Cardiac muscle cell (in vitro differentiated cells and primary cell): ENCODE measurements around the gene LRRC2. TPM values are rescaled to one million over a fixed set of nuclear protein-coding genes. Genes with fewer than 3 reads are reported as not detected.

Experiments
- DNase-seq, 2 donors: peaks; one replicate each; pipeline versions ENCODE4 v3.0.0 to v3.0.0-alpha.2; 2010 to 2017; ENCODE audit warnings: low read depth in 1 of 2, low spot score in 1 of 2
- H3K27ac ChIP-seq: fragments of 200-600 bp; sonication (generic); 2 replicates; pipeline ENCODE4 v1.5.1; 2016
- H3K27me3 ChIP-seq: fragments of 200-600 bp; sonication (generic); 2 replicates; pipeline ENCODE4 v1.6.0; 2016; ENCODE audit warnings: control low read depth
- H3K36me3 ChIP-seq: fragments of 200-600 bp; sonication (generic); 2 replicates; pipeline ENCODE4 v1.5.1; 2016; ENCODE audit warnings: control low read depth
- H3K4me1 ChIP-seq: fragments of 200-600 bp; sonication (generic); 2 replicates; pipeline ENCODE4 v1.8.1; 2017; ENCODE audit warnings: low read depth, mild to moderate bottlenecking, mixed run types
- H3K4me3 ChIP-seq: fragments of 200-600 bp; sonication (generic); 2 replicates; pipeline ENCODE4 v1.5.1; 2016; ENCODE audit warnings: mild to moderate bottlenecking
- H3K9me3 ChIP-seq: fragments of 200-600 bp; sonication (generic); 2 replicates; pipeline ENCODE4 v1.5.1; 2017; ENCODE audit warnings: low read depth, mild to moderate bottlenecking, control low read depth
- polyA plus RNA-seq: library from polyadenylated mRNA; unstranded; fragments of >200 nt; fragmentation: Nextera tagmentation; extraction: Ambion mirVana; gene quantifications from 2 replicates; pipeline ENCODE4 v1.2.1, GENCODE V29; 2016
- total RNA-seq: library from RNA; depleted of rRNA; stranded (reverse); fragments of >200 nt; gene quantifications from 2 replicates; pipeline ENCODE4 v1.2.3, GENCODE V29; 2016
- TF ChIP-seq, protein P1 (sequence below): IDR thresholded peaks from 2 replicates; pipeline ENCODE4 v1.5.1; 2012; ENCODE audit warnings: low read depth, mild to moderate bottlenecking, low read length

The LRRC2 gene
- total and polyA plus RNA-seq, 2 experiments from 2014 or later, result 0.77 to 1.6 TPM

DNA sequence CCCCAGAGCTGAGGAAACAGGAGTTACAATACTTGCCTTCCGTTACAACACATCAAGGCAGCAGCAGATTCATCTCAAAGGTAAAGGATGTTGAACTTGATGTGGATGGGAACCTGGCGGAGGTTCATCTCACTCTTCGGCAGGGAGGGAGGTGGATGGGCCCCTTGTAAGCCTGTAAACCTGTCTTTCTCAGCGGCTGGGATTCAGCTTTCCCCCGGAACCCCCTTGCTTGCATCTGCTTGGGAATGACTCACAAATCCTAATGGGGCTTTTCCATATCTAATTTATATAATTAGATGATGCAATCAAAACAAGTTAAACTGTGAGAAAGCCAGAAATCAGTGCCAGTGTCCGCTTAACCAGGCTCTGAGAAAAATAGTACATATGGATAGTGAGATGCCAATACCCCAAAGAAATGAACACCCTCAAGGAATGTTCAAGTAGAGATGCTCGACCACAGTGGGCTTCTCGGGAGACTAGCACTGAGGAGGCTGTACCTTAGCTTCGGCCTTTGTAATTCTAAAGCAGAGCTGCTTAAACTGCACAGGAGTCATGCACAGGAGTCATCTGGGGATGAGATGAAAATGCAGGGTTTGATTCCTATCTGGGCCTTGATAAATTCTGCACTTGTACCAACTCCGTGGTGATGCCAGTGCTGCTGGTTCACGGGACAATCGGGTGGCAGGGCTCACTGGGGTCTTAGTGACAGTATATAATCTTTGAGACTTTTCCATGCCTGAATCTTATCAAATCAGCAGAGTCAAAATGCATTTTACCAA, 44.0 kb upstream of the LRRC2 start:
- no peaks in the 10 kb centered on the region for H3K9me3 ChIP-seq
- no peak for DNase-seq
- no peaks in the 10 kb centered on the region for H3K4me1 ChIP-seq
- no peaks in the 10 kb centered on the region for H3K36me3 ChIP-seq
- H3K27ac ChIP-seq, result no peak overlapping the region
- H3K4me3 ChIP-seq, result no peak overlapping the region
- no peaks in the 10 kb centered on the region for H3K27me3 ChIP-seq
- TF ChIP-seq, protein P1, sequence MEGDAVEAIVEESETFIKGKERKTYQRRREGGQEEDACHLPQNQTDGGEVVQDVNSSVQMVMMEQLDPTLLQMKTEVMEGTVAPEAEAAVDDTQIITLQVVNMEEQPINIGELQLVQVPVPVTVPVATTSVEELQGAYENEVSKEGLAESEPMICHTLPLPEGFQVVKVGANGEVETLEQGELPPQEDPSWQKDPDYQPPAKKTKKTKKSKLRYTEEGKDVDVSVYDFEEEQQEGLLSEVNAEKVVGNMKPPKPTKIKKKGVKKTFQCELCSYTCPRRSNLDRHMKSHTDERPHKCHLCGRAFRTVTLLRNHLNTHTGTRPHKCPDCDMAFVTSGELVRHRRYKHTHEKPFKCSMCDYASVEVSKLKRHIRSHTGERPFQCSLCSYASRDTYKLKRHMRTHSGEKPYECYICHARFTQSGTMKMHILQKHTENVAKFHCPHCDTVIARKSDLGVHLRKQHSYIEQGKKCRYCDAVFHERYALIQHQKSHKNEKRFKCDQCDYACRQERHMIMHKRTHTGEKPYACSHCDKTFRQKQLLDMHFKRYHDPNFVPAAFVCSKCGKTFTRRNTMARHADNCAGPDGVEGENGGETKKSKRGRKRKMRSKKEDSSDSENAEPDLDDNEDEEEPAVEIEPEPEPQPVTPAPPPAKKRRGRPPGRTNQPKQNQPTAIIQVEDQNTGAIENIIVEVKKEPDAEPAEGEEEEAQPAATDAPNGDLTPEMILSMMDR, result no peak

DNA sequence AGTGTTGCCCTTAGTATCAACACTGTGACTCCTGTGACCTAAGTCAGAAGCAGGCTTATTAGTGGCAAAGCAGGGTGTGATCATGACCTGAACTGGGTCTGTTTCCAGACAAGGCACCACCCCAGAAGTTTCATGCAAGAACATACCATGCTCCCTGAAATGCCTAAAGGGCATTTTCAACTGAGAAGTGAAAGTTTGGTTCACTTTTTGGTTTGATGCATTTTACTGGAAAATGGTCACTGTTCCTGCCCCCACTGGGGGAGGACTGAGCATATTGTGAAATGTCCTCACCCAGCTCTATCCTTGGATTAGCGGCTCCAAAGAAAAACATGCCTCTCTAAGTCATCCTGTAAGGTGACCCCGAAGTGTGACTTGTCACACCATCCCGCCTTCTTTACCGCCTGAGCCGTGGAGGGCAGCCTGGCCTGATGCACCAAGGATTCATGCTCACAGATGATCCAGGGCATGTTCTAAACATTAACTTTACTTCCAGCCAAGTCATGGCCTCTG, 43.2 kb upstream of the LRRC2 start:
- no peak for DNase-seq
- Histone ChIP-seq H3K27me3 (no peaks in the 10 kb centered on the region), H3K9me3 (no peaks in the 10 kb centered on the region), H3K4me3 (no peak overlapping the region), H3K4me1 (no peaks in the 10 kb centered on the region), H3K36me3 (no peaks in the 10 kb centered on the region), H3K27ac (no peak overlapping the region)
- TF ChIP-seq, protein P1, result no peak

DNA sequence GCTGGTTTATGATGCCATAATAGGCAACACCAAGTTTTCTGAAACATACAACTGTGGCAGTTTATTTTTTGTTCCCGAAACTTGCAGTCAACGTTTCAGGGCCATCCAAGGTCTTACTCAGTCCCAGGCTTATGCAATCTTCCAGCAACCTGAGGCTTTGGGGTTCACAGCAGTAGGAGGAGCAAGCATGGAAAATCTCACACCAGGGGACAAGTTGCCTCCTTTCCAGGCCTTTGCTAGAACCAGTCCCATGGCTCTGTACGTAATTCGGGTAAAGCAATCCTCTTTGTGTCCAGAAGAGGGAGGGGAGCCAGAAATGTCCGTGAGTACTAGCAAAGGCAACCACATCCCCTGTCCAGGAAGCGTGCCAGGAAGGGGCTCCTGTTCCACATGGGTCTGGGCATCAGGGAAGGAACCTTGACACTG, 41.5 kb upstream of the LRRC2 start:
- no peaks in the 10 kb centered on the region for H3K9me3 ChIP-seq
- H3K27me3 ChIP-seq, result no peaks in the 10 kb centered on the region
- no peaks in the 10 kb centered on the region for H3K36me3 ChIP-seq
- peak in 1 of 2 donors; percentile 22 for DNase-seq
- H3K4me1 ChIP-seq, result peaks cover 6% of the 10 kb centered on the region
- TF ChIP-seq, protein P1, result peak; percentile 16
- no peak overlapping the region for H3K4me3 ChIP-seq
- no peak overlapping the region for H3K27ac ChIP-seq

DNA sequence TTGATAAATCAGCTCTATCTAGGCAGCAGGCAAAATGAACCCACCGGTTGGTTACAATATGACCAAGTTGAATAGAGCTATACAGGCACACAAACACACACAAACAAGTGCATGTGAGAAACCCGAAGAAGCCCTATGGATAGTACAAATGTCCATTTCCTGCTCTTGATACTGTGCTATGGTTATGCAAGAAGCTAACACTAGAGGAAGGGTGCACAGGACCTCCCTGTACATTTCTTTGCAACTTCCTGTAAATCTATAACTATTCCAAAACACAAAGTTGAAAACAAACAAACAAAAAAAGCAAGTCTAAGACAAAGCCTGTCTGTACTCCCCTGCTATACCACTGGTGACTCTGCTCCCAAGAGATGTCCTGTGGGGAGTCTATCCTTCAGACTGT, 38.0 kb upstream of the LRRC2 start:
- Histone ChIP-seq H3K4me3 (no peak overlapping the region), H3K27ac (no peak overlapping the region), H3K4me1 (peaks cover 6% of the 10 kb centered on the region), H3K9me3 (no peaks in the 10 kb centered on the region), H3K36me3 (no peaks in the 10 kb centered on the region), H3K27me3 (no peaks in the 10 kb centered on the region)
- DNase-seq, result no peak
- TF ChIP-seq, protein P1, result no peak

DNA sequence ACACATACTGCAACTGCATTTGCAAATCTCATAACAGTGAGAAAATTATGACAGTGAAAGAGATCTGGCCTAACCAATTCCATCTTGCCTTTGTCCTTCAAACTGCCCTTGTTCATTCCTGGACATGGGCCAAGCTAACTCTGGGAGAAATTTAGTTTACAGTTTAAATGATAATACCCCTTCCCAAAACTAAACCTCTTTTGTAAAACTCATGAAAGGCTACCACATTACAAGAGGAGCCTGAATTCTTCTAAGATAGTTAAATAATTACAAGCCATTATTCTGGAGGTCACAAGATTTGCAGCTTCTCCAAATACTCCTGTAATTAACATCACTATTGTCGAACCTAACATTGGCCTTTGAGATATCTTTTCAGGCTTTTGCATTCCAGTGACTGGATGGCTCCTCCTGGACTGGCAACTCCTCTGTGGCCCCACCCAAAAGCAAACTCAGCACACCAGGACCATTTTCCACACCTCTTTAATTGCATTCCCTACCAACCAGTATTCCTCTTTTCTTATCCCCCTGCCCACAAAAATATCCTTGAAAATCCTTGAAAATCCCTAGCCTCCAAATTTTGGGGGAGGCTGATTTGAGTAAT, 37.4 kb upstream of the LRRC2 start:
- Histone ChIP-seq H3K27ac (no peak overlapping the region), H3K4me1 (peaks cover 6% of the 10 kb centered on the region), H3K27me3 (no peaks in the 10 kb centered on the region), H3K9me3 (no peaks in the 10 kb centered on the region), H3K4me3 (no peak overlapping the region), H3K36me3 (no peaks in the 10 kb centered on the region)
- TF ChIP-seq, protein P1, result no peak
- DNase-seq, result no peak
